Stimulated activated CD4-positive, alpha-beta T cell treated with anti-CD3 and anti-CD28 coated beads, Interleukin-15, amount 100 ng/mL, for 24 hours (primary cell): Measurements from ENCODE around the gene EIF1.
A peak's percentile ranks its signal among the peaks of the same experiment; 100 is the strongest.
"Not testable (repeated sequence)": the region's sequence is repeated elsewhere in the genome, so short reads cannot be mapped to it uniquely, and the experiment has no call there.

Source experiments
- DNase-seq: peaks from one replicate; pipeline ENCODE4 v3.0.0-alpha.2; 2020

Gene EIF1

DNA sequence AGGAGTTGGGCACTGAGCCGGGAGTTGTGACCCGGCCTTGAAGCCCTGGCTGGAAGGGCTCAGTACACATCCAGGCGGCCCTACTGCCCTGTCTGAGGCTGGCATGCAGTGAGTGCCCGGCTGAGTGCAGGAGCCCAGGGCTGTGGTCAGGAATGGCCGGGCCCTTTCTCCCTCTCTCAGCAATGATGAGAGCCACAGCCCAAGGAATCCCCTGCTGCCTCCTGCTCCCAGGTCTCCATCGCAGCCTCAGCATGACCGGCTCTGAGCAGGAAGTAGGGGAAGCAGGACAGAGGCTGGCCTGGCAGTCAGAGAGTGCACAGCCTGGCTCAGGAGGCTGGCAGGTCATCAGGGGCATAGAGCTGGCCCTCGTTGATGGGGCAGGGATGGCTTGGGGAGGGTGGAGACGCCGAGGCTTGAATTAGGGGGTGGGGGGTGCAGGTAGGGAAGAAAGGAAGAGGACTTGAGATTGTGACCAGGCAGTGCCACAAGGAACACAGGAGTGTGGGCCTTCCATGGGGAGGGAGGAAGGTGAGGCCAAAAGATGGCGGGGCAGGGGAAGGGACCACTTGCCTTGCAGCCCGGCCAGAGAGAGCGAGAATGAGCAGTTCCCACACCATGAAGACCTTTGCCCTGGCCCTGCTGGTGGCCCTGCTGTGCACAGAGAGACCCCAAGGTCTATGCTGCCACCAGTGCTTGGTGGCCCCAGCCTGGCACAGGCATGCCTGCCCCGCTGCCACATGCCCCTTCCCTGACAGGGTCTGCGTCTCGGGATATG is 32.2 kb upstream of the EIF1 start:
- DNase-seq = no peak

GRCh38 chr17:41657176-41657754 is 31.4 kb upstream of the EIF1 start:
- no peak for DNase-seq

GRCh38 chr17:41657936-41658335 is 30.7 kb upstream of the EIF1 start:
- DNase-seq = no peak

- DNase-seq = no peak
These were observed 29.8 kb upstream of the EIF1 start for GRCh38 chr17:41658846-41659245.

DNA sequence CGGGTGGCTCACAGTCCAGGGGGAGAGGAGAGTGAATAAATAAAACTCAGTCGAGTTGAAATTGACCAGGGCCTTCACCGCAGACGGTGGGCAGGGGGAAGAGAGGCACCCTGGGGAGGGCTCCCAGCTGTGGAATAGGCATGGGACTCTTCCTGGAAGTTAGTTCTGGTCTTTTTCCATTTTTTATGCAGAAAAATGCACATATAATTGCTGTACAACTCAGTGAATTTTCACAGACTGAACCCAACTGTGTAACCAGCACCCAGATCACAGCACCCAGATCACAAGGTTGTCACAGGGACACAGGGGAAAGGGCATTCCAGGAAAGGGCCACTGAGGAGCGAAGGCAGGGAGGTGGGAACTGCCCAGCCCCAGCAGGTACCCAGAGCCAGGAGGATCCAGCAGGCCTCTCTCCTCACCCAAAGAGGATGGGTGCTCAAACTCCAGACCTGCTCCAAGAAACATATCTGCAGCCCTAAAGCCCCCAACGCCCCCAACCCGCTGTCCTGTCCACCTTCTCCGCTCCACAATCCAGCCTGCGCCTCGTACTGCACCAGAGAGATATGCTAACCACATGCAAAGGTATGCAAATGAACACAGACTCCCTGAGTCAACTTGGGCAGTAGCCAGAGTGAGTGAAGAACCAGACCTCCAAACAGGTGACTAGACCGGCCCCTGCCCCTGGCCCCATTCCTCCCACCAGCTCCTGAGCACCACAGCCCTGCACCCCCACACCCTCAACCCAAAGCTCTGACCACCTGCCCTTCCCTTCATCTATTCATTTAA is 29.1 kb upstream of the EIF1 start:
- DNase-seq = no peak

DNA sequence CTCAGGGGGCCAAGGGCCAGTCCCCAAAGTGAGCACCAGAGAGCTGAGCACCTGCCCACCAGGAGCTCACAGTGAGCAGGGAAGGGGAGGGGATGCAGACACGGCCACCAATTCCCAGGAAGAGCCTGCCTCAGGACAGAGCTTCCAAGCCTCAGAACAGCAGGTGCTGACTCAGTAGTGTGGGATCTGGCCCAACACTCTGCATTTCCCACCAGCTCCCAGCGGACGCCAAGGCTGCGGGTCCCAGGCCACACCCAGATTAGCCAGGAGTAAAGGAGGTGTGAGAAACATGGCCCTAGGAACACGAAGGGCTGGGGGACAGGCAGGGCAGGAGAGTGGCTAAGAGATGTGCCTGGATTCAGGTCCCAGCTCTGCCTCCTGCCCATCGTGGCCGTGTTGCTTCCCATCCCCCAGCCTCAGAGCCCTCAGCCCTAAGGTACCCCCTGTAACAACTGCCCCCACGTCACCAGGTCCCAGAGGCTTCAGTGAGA is 28.4 kb upstream of the EIF1 start:
- DNase-seq = no peak

DNA sequence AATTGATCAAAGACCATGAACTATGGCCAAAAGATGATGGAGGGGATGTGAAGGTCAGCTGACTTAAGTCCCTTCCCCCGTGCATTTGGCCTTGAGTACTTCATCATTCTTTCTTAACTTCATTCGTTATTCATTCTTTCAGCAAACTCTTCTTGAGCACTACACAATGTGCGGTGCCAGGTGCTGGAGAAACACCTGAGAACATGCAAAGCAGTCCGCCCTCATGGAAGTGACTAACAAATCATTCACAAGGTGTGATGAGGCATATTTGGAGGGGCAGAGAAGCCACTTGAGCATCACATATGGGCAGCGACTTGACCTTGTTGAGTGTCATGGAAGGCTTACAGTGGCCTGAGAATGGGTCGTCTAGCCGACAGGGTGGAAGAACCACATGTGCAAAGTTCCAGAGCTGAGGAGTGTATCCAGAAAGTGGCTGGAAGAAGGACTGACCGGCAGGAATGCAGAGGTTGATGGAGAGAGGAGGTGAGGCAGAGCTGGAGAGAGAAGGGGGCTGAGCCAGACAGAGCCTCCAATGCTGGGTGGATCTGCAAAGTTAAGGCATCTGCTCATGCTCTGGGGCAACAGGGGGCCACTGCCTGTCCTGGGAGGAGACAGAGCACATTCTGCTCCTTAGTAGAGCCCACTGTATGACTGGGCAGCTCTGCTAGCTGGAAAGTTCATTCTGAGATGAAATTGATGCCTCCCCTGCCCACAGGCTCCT is 25.1 kb upstream of the EIF1 start:
- no peak for DNase-seq

DNA sequence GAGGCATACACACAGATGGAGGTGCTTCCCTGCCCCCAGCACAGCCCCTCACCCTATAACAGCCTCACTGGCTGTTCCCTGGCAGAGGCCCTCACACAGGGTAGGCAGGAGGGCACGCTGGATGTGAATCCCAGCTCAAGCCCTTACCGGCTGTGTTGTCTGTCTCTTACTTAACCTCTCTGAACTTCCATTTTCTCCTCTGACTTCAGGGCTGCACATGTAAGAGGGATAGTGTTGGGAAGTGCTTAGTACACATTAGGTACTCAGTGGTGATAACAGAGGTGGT is 24.6 kb upstream of the EIF1 start:
- DNase-seq = no peak

DNA sequence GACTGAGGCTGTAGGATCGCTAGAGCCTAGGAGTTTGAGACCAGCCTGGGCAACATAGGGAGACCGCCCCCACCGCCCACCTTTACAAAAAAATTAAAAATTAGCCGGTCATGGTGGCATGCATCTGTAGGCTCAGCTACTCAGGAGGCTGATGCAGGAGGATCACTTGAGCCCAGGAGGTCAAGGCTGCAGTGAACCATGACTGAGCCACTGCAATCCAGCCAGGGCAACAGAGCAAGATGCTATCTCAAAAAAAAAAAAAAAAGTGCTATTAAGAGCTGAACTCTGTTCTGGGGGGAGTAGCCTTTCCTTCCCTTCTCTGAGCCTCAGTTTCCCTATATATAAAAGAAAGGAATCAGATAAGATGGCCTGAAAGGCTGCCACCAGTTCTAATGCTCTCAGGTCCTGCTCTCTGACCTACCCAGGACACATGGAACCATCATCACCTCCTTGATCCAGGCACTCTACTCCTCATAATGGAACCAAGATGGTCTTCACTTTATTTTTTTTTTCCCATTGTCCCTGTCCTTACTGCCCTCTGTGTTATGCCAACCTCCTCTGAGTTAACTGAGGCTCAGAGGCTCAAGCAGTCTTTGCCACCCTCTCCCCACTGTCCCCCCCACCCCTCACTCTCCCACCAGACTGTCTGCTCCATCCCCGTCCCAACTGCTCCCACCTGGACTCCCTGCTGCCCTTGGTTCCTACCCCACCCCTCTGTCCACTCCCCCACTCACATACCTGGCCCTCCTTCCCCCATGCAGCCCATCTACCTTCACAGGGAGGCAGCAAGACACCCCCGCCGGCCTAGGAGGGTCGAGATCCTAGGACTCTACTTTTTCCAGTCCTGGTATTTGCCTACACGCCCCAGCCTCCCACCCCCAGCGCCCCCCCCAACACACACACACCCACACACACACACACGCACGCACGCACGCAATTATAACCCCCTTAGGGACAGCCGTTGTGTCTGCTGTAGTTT is 23.8 kb upstream of the EIF1 start:
- DNase-seq = no peak

DNA sequence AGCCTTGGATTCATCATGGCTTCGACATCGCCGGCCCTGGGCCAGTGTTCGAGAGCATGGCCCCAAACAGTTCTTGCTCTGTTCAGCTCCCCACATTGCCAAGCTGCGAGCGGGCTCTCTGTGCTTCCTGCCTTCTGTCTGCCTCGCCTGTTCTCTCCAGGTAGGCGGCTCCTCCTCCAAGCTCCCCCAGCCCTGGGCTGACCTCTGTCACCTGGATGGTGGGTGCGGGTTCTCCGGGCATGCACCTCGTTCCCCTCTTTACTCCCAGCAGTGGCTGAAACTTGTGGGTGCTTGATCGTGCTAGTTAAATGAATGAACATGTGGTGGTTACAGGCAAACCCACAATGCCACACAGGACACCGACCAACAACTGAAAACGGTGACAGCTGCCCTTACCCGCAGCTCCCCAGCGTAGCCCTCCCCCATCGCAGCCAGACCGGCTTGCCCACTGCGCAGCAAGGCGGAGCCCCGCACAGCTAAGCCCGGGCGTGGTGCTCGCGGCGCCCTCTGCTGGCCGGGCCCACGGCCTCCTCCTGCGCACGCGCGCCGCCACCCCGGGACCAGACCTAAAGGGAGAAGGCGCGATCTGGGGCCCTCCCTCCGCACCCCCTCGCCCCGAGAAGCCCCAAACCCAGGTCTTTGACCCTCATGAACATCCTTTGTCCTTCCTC is 23.0 kb upstream of the EIF1 start:
- DNase-seq = peak; percentile 93

GRCh38 chr17:41666237-41666641 is 22.4 kb upstream of the EIF1 start:
- DNase-seq = peak; percentile 82

DNA sequence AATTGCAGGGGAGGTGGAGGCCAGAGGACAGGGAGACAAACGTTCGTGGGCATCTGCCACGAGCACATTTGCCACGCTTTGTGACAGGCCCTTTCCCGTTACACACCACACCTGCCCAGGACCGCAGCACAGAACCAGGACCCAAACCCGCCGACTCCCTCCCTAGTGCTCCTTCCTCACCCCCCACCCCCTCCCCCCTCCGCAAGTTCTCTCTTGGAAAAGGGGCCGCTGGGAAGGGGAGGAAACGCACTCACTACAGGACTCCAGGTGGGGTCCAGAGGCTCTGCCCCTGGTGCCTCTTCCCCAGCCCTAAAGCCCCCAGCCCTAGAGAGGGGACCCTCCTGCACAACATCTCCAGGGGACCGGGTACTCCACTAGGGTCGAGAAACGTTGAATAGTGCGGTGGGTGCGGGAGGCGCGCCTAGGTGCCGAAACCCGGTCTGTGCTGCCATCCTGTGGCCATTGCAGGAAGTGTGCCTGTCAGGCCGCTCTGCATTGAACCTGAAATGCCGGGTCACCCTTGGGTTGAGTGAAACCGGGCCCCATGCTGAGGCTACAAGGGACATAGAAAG is 21.9 kb upstream of the EIF1 start:
- peak; percentile 93 for DNase-seq

DNA sequence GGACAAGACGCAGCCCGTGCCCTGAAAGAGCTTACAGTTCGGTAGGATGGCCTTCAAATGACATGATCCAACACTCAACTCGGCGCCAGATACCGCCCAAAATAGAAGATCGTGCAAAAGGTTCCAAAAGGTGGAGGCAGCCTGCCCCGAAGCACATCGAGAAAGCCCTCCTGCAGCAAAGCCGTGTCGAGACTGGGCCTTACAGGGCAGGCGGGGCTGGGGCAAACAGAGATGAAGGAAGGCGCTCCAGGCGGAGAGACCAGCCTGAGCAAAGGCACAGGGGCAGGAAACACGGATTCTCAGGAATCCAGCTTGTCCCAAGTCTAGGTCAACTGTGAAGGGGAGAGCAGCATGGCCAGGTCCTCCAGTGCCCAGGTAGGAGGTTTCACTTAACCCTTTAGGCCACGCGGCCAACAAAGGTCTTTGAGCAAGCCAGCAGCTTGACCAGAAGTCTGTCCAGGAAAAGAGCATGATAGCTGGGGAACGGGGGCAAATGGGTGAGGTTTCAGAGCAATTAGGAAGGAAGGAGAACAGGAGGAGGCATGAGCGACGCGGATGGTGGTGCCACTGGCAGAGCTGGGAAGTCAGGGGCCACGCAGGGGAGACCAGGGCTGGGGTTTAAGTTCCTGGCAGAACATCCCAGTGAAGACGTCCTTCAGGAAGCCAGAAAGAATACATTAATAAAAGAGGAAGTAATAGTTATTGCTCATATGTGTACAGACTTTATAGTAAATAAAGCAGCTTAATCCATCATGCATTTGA is 21.2 kb upstream of the EIF1 start:
- no peak for DNase-seq

DNA sequence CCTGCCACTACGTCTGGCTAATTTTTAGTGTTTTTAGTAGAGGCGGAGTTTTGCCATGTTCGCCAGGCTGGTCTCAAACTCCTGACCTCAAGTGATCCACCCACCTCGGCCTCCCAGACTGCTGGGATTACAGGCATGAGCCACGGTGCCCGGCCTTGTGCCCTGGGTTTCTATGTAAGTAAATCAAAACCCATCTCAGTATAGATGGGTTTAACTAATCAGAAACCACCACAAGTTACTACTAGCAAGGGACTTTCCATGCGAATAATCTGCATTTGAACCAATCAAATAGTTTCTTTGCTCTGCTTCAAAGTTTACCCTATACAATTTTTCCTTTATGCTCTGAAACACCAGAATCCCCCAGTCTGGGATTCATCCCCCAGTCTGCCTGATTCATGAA is 16.5 kb upstream of the EIF1 start:
- no peak for DNase-seq

- not testable (repeated sequence) for DNase-seq
These were observed 13.3 kb upstream of the EIF1 start for GRCh38 chr17:41675157-41676057.

- DNase-seq = no peak
These were observed 12.6 kb upstream of the EIF1 start for GRCh38 chr17:41676058-41676419.

GRCh38 chr17:41678411-41678906 is 10.2 kb upstream of the EIF1 start:
- no peak for DNase-seq

DNA sequence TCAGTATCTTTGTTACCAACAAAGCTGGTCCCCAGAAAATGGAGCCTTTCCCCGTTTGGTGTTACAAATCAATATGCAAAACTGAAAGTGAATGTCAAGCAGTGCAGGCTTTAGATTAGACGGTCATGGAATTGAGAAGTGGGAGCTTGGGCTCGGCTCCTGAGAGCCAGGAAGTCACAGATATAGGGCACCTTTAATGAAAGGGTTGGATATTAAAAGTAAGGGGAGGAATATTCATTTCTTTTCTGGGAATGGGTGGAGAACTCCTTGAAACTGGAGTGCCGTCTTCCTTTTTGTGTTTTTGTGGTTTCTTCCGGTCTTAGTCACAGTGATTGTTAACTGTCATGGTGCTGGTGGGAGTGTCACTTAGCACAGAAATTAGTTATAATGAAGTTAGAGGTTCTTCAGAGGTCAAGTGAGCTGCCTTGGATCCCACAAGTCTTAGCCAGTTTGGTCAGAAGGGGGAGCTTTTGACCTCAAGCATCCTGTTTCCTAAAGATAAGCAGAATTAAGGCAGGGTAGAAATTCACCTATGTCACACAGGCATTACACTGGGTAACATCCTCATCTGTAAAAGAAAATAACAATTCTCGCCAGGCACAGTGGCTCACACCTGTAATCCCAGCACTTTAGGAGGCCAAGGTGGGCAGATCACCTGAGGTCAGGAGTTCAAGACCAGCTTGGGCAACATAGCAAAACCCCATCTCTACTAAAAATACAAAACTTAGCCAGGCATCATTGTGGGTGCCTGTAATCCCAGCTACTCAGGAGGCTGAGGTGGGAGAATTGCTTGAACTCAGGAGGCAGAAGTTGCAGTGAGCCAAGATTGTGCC is 9.6 kb upstream of the EIF1 start:
- DNase-seq = peak; percentile 72
